Measurements from ENCODE around the gene TTC27. TPM values are rescaled to one million over a fixed set of nuclear protein-coding genes. Genes with fewer than 3 reads are reported as not detected.

Gene TTC27
- total and polyA plus RNA-seq, 2 of the 13 experiments (the other 11 are each of a cell fraction or from before 2014, with no cell fraction given): 26.7 to 44.7 TPM

DNA sequence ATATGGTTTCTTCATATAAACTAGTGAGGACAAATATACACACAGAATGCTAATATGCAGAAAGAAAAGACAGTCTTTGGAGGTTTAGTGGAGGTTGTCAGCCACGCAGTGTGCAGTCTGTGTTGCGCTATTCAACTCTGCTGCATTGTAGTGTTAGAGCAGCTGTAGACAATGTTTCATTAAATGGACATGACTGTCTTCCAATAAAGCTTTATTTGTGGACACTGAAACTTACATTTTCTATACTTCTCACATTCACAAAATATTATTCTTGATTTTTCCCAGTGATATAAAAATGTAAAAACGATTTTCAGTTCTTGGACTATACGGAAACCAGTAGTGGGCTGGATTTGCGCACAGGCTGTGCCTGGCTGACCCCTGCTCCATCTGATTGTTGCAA, 13.3 kb downstream of the TTC27 start:
- CTCF ChIA-PET (ENCODE audit: low intra/inter-chr PET ratio, low total read pairs): no interaction called here
- in situ Hi-C loops (cut with HindIII; ENCODE audit: extremely low pct_ligation_motif_present, low pct_unique_long_range_greater_than_20kb) (no loop called here), intact Hi-C loops (cut with micrococcal nuclease; ENCODE audit: unreplicated experiment) (no loop called here)
- POLR2A ChIA-PET: no interaction called here
- DNase-seq (ENCODE audit: low spot score): no peak
- WGBS (ENCODE audit: low lambda C conversion rate): 95% methylated on average over 5 of the region's 5 CpGs
- FAIRE-seq: no peak
- H3K27ac ChIP-seq (ENCODE audit: extremely low read length, insufficient read depth, low read length): no peak overlapping the region
- H3K36me3 ChIP-seq (replicated peaks in 1 of 2; ENCODE audit: control insufficient read depth in 1 of 2, insufficient read depth in 2 of 2, low read length in 2 of 2): peaks cover 9 to 57% of the 10 kb centered on the region in 2 experiments
- H3K4me2 ChIP-seq (ENCODE audit: low read depth, low read length): no peak overlapping the region
- no peaks in the 10 kb centered on the region for H3K79me2 ChIP-seq (ENCODE audit: insufficient read depth, low read length)
- no peak overlapping the region for H3K4me3 ChIP-seq (replicated peaks in 1 of 3; ENCODE audit: insufficient read depth in 1 of 3, low read depth in 2 of 3, low read length in 3 of 3)
- TF ChIP-seq, protein P1, sequence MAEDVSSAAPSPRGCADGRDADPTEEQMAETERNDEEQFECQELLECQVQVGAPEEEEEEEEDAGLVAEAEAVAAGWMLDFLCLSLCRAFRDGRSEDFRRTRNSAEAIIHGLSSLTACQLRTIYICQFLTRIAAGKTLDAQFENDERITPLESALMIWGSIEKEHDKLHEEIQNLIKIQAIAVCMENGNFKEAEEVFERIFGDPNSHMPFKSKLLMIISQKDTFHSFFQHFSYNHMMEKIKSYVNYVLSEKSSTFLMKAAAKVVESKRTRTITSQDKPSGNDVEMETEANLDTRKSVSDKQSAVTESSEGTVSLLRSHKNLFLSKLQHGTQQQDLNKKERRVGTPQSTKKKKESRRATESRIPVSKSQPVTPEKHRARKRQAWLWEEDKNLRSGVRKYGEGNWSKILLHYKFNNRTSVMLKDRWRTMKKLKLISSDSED (CRISPR knock-in tag; IDR thresholded peaks at IDR 0.05): no peak
- TF ChIP-seq, protein P2, sequence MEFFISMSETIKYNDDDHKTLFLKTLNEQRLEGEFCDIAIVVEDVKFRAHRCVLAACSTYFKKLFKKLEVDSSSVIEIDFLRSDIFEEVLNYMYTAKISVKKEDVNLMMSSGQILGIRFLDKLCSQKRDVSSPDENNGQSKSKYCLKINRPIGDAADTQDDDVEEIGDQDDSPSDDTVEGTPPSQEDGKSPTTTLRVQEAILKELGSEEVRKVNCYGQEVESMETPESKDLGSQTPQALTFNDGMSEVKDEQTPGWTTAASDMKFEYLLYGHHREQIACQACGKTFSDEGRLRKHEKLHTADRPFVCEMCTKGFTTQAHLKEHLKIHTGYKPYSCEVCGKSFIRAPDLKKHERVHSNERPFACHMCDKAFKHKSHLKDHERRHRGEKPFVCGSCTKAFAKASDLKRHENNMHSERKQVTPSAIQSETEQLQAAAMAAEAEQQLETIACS (CRISPR knock-in tag; IDR thresholded peaks at IDR 0.05): no peak
- TF ChIP-seq ZNF496 (CRISPR knock-in tag; IDR thresholded peaks at IDR 0.05; ENCODE audit: insufficient replicate concordance): no peak
- no peak for TF ChIP-seq ZMYM2 (CRISPR knock-in tag; IDR thresholded peaks at IDR 0.05)
- no peaks in the 10 kb centered on the region for H3K27me3 ChIP-seq (ENCODE audit: control insufficient read depth in 1 of 2, insufficient read depth in 2 of 2, low read length in 2 of 2)
- no peak overlapping the region for H3K9ac ChIP-seq (ENCODE audit: insufficient read depth, low read depth, low read length)
- no peaks in the 10 kb centered on the region for H3K4me1 ChIP-seq (ENCODE audit: insufficient read depth, low read length)
- H3K9me3 ChIP-seq (ENCODE audit: low read length): no peaks in the 10 kb centered on the region
- BruUV-seq (replicated peaks): TSS peak; percentile 48
- no peak for ATAC-seq
- H4K20me1 ChIP-seq (ENCODE audit: insufficient read depth, low read length): no peaks in the 10 kb centered on the region
- H2AFZ ChIP-seq (ENCODE audit: low read length): no peak overlapping the region

DNA sequence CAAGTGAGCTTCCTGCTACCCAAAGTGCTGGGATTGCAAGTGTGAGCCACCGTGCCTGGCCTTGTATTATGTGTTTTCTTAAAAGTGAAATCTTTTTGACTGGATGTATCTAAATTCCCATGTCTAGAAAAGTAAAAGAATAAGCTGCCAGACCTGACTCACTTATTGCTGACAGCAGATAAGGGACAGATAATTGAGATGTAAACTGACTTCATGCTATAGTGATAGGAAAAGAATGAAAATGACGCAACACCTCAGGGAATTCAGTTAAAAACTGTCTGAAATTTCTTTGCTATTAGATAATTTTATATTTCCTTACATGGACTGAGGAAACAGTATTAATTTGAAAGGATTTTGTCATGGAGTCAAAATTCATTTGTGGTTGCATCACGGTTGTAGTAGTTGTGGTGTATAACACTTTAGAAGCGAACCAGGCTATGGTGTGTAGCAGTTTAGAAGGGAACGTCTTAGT, 19.4 kb downstream of the TTC27 start:
- WGBS (ENCODE audit: low lambda C conversion rate): 98% methylated on average over 5 of the region's 5 CpGs
- CTCF ChIA-PET (ENCODE audit: low intra/inter-chr PET ratio, low total read pairs): no interaction called here
- Histone ChIP-seq H3K79me2 (ENCODE audit: insufficient read depth, low read length) (no peaks in the 10 kb centered on the region), H3K4me1 (ENCODE audit: insufficient read depth, low read length) (no peaks in the 10 kb centered on the region), H3K4me2 (ENCODE audit: low read depth, low read length) (no peak overlapping the region), H3K9me3 (ENCODE audit: low read length) (no peaks in the 10 kb centered on the region), H3K27me3 (ENCODE audit: control insufficient read depth in 1 of 2, insufficient read depth in 2 of 2, low read length in 2 of 2) (no peaks in the 10 kb centered on the region), H3K36me3 (replicated peaks in 1 of 2; ENCODE audit: control insufficient read depth in 1 of 2, insufficient read depth in 2 of 2, low read length in 2 of 2) (peaks cover 6 to 49% of the 10 kb centered on the region in 2 experiments), H3K27ac (ENCODE audit: extremely low read length, insufficient read depth, low read length) (no peak overlapping the region), H3K9ac (ENCODE audit: insufficient read depth, low read depth, low read length) (no peak overlapping the region), H3K4me3 (replicated peaks in 1 of 3; ENCODE audit: insufficient read depth in 1 of 3, low read depth in 2 of 3, low read length in 3 of 3) (no peak overlapping the region), H2AFZ (ENCODE audit: low read length) (no peak overlapping the region), H4K20me1 (ENCODE audit: insufficient read depth, low read length) (no peaks in the 10 kb centered on the region)
- no TSS peak for BruUV-seq (replicated peaks)
- TF ChIP-seq CEBPB (IDR thresholded peaks at IDR 0.05; ENCODE audit: borderline replicate concordance, low read depth, low read length): peak; percentile 54; the same call in 1 of the 2 replicates
- peak; percentile 16; the same call in 1 of the 2 replicates for TF ChIP-seq CEBPG (CRISPR knock-in tag; IDR thresholded peaks at IDR 0.05)
- no peak for TF ChIP-seq ZNF432 (CRISPR knock-in tag; IDR thresholded peaks at IDR 0.05; ENCODE audit: borderline replicate concordance)
- POLR2A ChIA-PET: interaction anchor here (2.4 kb wide), 1 partner anchor 19 kb away, joined by 9 read pairs; the partner anchor contains the start of gene TTC27
- DNase-seq (ENCODE audit: low spot score) (no peak), FAIRE-seq (no peak), ATAC-seq (no peak)
- intact Hi-C loops (cut with micrococcal nuclease; ENCODE audit: unreplicated experiment): no loop called here
- in situ Hi-C loops (cut with HindIII; ENCODE audit: extremely low pct_ligation_motif_present, low pct_unique_long_range_greater_than_20kb): no loop called here

Measured in HepG2 (cell line).